Gastroesophageal sphincter (tissue), 3 donors: Measurements from ENCODE around the gene MFNG.

ENCODE experiments used
- CTCF ChIP-seq, 4 experiments: fragments of 200-600 bp in 2 of 4; fragments of 450-650 bp in 2 of 4; sonication (generic) in 1 of 4; IDR thresholded peaks; one replicate each; pipeline ENCODE4 v1.5.1; 2017 to 2019; ENCODE audit warnings: antibody characterized with exemption in 4 of 4, mild to moderate bottlenecking in 2 of 4, moderate library complexity in 2 of 4
- POLR2A ChIP-seq, 2 donors: fragments of 450-650 bp; IDR thresholded peaks; one replicate each; pipeline ENCODE4 v1.6.1; 2017; ENCODE audit warnings: antibody characterized with exemption in 2 of 2, mild to moderate bottlenecking in 2 of 2, moderate library complexity in 1 of 2

GRCh38 chr22:37500745-37501609, 14.8 kb upstream of the MFNG start:
- TF ChIP-seq CTCF (IDR thresholded peaks at IDR 0.05) (no peak), POLR2A (IDR thresholded peaks at IDR 0.05) (no peak)
